ENCODE measurements around the gene ARMC9.

DNA sequence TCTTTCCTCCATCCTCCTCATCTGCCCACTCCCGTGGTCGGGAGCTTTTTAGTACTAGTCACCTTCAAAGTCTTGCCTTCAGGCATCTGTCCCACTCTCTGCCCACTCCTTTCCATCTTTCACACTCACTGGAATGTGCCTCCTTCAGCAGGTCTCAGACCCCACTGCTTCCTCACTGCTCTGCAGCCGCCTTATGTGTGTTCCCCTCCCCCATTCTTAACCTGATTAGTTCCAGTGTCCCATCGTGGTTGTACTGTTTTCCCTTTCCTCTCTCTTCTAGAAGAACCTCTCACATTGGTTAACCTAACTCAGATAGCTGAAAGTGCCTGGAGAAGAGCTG, 3.0 kb downstream of the ARMC9 start:
- TF ChIP-seq, protein P1, sequence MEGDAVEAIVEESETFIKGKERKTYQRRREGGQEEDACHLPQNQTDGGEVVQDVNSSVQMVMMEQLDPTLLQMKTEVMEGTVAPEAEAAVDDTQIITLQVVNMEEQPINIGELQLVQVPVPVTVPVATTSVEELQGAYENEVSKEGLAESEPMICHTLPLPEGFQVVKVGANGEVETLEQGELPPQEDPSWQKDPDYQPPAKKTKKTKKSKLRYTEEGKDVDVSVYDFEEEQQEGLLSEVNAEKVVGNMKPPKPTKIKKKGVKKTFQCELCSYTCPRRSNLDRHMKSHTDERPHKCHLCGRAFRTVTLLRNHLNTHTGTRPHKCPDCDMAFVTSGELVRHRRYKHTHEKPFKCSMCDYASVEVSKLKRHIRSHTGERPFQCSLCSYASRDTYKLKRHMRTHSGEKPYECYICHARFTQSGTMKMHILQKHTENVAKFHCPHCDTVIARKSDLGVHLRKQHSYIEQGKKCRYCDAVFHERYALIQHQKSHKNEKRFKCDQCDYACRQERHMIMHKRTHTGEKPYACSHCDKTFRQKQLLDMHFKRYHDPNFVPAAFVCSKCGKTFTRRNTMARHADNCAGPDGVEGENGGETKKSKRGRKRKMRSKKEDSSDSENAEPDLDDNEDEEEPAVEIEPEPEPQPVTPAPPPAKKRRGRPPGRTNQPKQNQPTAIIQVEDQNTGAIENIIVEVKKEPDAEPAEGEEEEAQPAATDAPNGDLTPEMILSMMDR (IDR thresholded peaks at IDR 0.05), result no peak
- TF ChIP-seq POLR2A (IDR thresholded peaks at IDR 0.05), result no peak

Measured in testis (tissue), 2 donors.